Measurements from ENCODE around the gene KLHL21.
"Not testable (repeated sequence)": the region's sequence is repeated elsewhere in the genome, so short reads cannot be mapped to it uniquely, and the experiment has no call there.

KLHL21 gene

GRCh38 chr1:6602669-6603237, at the start of gene KLHL21:
Gene KLHL21, minus strand, starts transcription at chr1:6602869. Its CDS starts 52 bp downstream, at chr1:6602817.
- peak; percentile 36 to 90 for DNase-seq

GRCh38 chr1:6651909-6652308, 49.2 kb upstream of the KLHL21 start:
- no peak for DNase-seq

- no peak for DNase-seq
Measured at GRCh38 chr1:6648556-6648955, 45.9 kb upstream of the KLHL21 start.

- DNase-seq: peak in 1 of 2 experiments; percentile 58
Measured at GRCh38 chr1:6646499-6647148, 44.0 kb upstream of the KLHL21 start.

- no peak for DNase-seq
Measured at GRCh38 chr1:6645018-6645417, 42.3 kb upstream of the KLHL21 start.

GRCh38 chr1:6640867-6641266, 38.2 kb upstream of the KLHL21 start:
- not testable (repeated sequence) for DNase-seq

GRCh38 chr1:6638226-6638625, 35.6 kb upstream of the KLHL21 start:
- no peak for DNase-seq

- no peak for DNase-seq
Measured at GRCh38 chr1:6637770-6638169, 35.1 kb upstream of the KLHL21 start.

- not testable (repeated sequence) for DNase-seq
Measured at GRCh38 chr1:6636778-6637177, 34.1 kb upstream of the KLHL21 start.

GRCh38 chr1:6635910-6636760, 33.5 kb upstream of the KLHL21 start:
- DNase-seq: no peak

- DNase-seq: no peak
Measured at GRCh38 chr1:6635161-6635909, 32.7 kb upstream of the KLHL21 start.

GRCh38 chr1:6634371-6635052, 31.8 kb upstream of the KLHL21 start:
- no peak for DNase-seq

GRCh38 chr1:6632588-6633514, 30.2 kb upstream of the KLHL21 start:
- DNase-seq: no peak

- no peak for DNase-seq
Measured at GRCh38 chr1:6631058-6631457, 28.4 kb upstream of the KLHL21 start.

GRCh38 chr1:6630027-6630426, 27.4 kb upstream of the KLHL21 start:
- DNase-seq: no peak

GRCh38 chr1:6628971-6629479, 26.4 kb upstream of the KLHL21 start:
- DNase-seq: no peak

- DNase-seq: no peak
Measured at GRCh38 chr1:6627841-6628545, 25.3 kb upstream of the KLHL21 start.

GRCh38 chr1:6627031-6627430, 24.4 kb upstream of the KLHL21 start:
- no peak for DNase-seq

- no peak for DNase-seq
Measured at GRCh38 chr1:6625584-6626149, 23.0 kb upstream of the KLHL21 start.
